TTC549 (cell line): ENCODE data around the gene PIEZO2.
"Not testable (repeated sequence)": the region's sequence is repeated elsewhere in the genome, so short reads cannot be mapped to it uniquely, and the experiment has no call there.

Source experiments
- FAIRE-seq: peaks from 2 replicates; lab custom pipeline; 2012; peaks lifted over from hg19 to GRCh38; lab: Jason Lieb, UNC

Gene PIEZO2

GRCh38 chr18:10670856-10671255 is 478.5 kb downstream of the PIEZO2 start:
- no peak for FAIRE-seq

GRCh38 chr18:10669441-10670100 is 479.8 kb downstream of the PIEZO2 start:
- FAIRE-seq, result no peak

GRCh38 chr18:10663750-10664149 is 485.6 kb downstream of the PIEZO2 start:
- no peak for FAIRE-seq

- FAIRE-seq, result no peak
Measured at GRCh38 chr18:10661317-10661716, 488.1 kb downstream of the PIEZO2 start.

- FAIRE-seq, result no peak
Measured at GRCh38 chr18:10660179-10660884, 489.0 kb downstream of the PIEZO2 start.

GRCh38 chr18:10659594-10659993 is 489.8 kb downstream of the PIEZO2 start:
- FAIRE-seq, result no peak

- no peak for FAIRE-seq
Measured at GRCh38 chr18:10659000-10659399, 490.4 kb downstream of the PIEZO2 start.

GRCh38 chr18:10644003-10644402 is 505.4 kb downstream of the PIEZO2 start:
- FAIRE-seq, result not testable (repeated sequence)

- FAIRE-seq, result not testable (repeated sequence)
Measured at GRCh38 chr18:10642915-10643524, 506.3 kb downstream of the PIEZO2 start.

- not testable (repeated sequence) for FAIRE-seq
Measured at GRCh38 chr18:10638539-10638885, 510.9 kb downstream of the PIEZO2 start.

- not testable (repeated sequence) for FAIRE-seq
Measured at GRCh38 chr18:10637858-10638538, 511.4 kb downstream of the PIEZO2 start.

- FAIRE-seq, result not testable (repeated sequence)
Measured at GRCh38 chr18:10629076-10629475, 520.3 kb downstream of the PIEZO2 start.

GRCh38 chr18:10626606-10627213 is 522.7 kb downstream of the PIEZO2 start:
- not testable (repeated sequence) for FAIRE-seq

- FAIRE-seq, result not testable (repeated sequence)
Measured at GRCh38 chr18:10623606-10624005, 525.8 kb downstream of the PIEZO2 start.

GRCh38 chr18:10622982-10623381 is 526.4 kb downstream of the PIEZO2 start:
- not testable (repeated sequence) for FAIRE-seq

- FAIRE-seq, result not testable (repeated sequence)
Measured at GRCh38 chr18:10620670-10621329, 528.6 kb downstream of the PIEZO2 start.
